Measurements from ENCODE around the gene RBM20.

RBM20 gene

DNA sequence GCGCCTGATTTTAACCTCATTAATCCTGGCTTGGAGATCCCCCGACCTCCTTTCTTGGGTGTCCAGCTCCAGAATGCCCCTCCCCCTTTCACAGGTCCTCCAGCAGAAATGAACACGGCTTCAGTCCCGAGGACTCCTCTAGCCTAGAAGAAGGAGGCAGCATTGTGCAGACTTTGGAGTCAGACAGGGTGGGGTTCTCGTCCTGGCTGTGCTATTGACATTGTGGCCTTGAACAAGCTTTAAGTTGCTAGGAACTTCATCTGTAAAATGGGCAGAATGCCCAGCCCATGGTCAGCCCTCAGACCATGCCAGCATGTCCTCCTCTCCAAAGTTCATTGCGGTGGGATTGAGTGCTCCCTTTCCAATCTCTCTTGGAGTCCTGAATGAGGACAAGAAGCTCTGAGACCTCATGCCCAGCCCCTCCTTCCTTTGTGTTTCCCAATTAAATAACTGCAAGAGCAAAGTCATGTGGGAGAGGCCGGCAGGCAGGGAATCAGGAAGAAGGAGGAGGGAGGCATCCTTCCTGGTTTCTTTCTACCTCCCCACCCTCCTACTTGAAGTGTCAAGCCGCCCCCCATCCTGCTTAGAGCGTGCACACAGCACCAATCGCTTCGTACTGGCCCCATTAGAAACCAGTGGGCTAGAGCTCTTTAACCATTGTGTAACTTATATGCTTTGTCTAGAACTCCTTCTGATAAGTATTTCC is 86.4 kb downstream of the RBM20 start:
- no peak overlapping the region for H3K4me3 ChIP-seq (ENCODE audit: low read length)
- TF ChIP-seq CTCF (conservative IDR thresholded peaks at IDR 0.05; ENCODE audit: low read depth, low read length), result no peak
- DNase-seq (ENCODE audit: low read depth), result no peak

- no peak for TF ChIP-seq CTCF (conservative IDR thresholded peaks at IDR 0.05; ENCODE audit: low read depth, low read length)
- DNase-seq (ENCODE audit: low read depth), result no peak
- H3K4me3 ChIP-seq (ENCODE audit: low read length), result peak overlapping the region; percentile 46
These were observed 89.2 kb downstream of the RBM20 start for GRCh38 chr10:110733218-110733952.

DNA sequence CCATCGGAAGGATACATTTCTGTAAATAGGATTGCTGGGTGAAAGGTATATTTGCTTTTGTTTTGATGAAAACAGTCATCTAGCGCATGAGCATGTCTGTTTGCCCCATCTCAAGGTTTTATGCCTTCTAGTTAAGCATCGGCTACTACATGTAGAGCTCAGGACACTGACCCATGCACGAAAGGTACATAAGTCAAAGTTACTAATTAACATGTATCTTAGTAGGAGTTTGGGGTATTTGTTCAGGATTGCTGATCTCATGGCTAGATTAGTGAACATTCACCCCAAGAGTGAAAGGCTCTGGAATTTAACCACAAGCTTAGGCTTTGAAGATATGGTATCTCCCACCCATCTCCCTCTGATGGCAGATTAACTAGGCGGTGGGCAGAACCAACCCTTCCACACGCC is 91.5 kb downstream of the RBM20 start:
- DNase-seq (ENCODE audit: low read depth), result no peak
- H3K4me3 ChIP-seq (ENCODE audit: low read length), result no peak overlapping the region
- TF ChIP-seq CTCF (conservative IDR thresholded peaks at IDR 0.05; ENCODE audit: low read depth, low read length), result no peak

- TF ChIP-seq CTCF (conservative IDR thresholded peaks at IDR 0.05; ENCODE audit: low read depth, low read length), result no peak
- peak; percentile 48 for DNase-seq (ENCODE audit: low read depth)
- H3K4me3 ChIP-seq (ENCODE audit: low read length), result no peak overlapping the region
These were observed 93.9 kb downstream of the RBM20 start for GRCh38 chr10:110737886-110738634.

GRCh38 chr10:110739811-110740271 is 95.7 kb downstream of the RBM20 start:
- TF ChIP-seq CTCF (conservative IDR thresholded peaks at IDR 0.05; ENCODE audit: low read depth, low read length), result no peak
- DNase-seq (ENCODE audit: low read depth), result no peak
- H3K4me3 ChIP-seq (ENCODE audit: low read length), result no peak overlapping the region

DNA sequence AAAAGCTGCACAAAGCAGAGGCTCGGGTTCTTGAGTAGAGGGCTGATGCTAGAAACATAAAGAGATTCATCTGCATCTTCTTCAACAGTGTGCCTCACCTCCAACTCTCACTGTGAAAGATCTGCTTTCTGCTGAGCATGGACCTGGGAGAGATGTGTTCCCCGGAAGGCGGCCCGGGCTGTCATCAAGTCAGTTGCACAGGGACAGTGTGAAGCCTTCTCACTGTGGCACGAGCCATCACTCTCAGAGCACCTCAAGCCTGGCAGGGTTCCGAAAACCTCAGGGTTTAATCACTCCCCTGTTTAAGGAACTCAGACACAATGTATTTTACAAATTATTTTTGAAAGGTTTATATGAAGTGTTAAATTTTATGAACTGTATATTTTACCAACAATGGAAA is 98.7 kb downstream of the RBM20 start:
- no peak for TF ChIP-seq CTCF (conservative IDR thresholded peaks at IDR 0.05; ENCODE audit: low read depth, low read length)
- no peak for DNase-seq (ENCODE audit: low read depth)
- H3K4me3 ChIP-seq (ENCODE audit: low read length), result no peak overlapping the region

Data from retinal pigment epithelial cell (primary cell).